ENCODE results near the gene CTNNB1.
"Not testable (repeated sequence)": the region's sequence is repeated elsewhere in the genome, so short reads cannot be mapped to it uniquely, and the experiment has no call there.

Gene CTNNB1

DNA sequence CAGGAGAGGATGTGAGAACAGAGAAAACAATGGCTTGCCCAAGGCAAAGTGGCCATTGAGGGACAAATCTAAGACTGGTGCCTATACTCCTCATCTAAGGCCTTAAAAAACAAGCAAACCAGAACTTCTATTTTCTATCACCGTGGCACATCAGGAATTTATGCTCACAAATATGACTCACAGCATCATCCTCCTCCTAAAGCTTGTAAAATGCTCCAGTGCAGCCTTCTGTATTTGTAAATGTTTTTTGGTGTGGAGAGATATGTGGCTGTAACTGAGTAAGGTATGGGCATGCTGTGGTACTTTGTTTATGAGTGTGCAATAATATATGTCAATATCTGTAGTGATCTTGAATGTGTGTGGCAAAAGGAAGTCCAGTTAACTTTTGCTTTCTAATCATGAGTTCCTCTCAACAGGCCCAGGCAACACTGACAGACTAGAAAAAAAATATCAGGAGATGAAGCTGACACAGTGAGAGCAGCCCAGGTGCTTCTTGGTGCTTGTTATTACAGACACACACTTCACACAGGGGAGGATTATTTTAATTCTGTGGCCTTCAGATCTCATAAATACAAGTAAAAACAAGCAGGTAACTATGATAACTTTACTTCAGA is 60.3 kb downstream of the CTNNB1 start:
- no peak for DNase-seq

DNA sequence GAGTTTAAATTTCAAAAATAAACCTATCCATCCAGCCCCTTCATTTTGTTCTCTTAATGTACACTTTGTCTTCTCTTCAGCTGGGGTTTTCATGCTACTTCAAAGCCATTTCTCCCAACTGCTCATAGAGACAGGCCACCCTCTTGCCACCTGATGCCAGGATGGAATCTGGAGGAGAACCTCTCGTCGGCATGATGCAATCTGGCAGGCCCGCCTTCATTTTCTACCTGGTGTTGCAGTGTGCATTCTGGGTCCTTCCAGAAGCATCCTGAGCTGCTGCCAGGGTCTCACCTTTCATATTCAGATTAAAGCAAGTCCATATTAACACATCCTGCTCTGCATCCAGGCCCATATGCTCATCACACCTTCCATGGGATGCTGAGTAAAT is 60.8 kb downstream of the CTNNB1 start:
- DNase-seq = no peak

DNA sequence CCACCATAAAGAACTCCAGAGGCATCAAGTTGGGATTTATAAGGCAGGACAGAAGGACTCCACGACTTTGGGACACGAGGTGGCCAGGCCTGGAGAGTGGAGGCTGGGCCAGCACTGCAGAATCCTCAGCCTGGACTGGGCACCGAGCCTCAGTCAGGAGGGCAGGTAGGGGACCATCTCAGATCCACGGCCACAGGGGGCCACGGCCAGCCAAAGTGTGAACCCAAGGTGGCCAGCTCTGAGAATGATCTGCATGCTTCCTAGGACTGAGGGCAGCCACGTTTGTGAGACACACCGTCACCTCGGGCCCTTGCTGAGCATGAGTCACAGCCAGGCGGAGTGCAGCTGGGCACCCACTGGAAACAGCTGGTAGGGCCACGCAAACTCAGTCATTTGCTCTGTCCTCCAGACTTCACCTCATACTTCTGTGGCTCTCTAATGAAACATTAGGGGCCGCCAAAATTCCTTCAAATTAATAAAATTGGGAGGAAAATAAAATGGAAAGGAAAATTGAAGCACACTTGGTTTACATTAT is 65.8 kb downstream of the CTNNB1 start:
- no peak for DNase-seq

DNA sequence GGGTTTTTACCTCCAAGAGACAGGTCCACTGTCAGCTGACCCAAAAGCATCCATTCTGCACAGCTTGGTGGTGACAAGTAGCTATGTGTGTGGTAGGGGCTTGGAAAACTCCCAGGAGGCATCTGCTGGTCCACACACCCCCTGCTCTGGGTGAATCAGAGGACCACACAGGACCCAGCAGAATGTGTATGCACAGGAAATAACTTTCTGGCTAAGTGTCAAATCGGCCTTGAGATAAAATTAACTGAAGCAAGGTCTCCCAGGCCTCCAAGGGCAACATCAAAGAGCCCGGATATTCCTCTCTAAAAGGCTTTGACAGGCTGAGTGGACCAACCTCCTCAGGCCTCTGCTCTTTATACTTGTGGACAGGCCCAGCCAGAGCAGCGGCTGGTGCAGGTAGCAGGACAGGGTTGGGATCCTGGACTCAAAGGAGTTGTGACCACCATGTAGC is 66.5 kb downstream of the CTNNB1 start:
- DNase-seq = no peak

DNA sequence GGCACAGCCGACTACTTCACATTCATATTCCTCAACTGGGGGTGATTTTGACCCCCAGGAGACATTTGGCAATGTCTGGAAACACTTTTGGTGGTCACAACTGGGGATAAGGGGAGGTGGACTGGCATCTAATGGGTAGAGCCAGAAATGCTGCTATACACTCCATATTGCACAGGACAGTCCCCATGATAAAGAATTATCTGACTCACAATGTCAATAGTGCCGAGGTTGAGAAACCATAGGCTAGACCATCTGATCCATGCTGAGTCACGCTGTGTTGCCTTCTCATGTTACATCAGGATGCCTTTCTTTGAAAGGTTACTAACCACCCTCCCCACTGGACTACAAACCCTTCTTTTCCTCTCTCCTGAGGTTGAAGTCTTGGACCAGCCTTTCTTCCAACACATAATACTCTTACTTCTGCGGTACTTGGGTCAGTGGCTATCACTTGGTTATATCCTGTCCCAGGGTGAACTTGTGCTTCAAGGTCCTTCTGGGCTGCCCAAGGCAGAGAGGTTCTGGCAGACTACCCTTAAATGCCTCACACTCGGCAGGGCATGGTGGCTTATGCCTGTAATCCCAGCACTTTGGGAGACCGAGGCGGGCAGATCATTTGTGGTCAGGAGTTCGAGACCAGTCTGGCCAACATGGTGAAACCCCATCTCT is 68.8 kb downstream of the CTNNB1 start:
- DNase-seq = no peak

DNA sequence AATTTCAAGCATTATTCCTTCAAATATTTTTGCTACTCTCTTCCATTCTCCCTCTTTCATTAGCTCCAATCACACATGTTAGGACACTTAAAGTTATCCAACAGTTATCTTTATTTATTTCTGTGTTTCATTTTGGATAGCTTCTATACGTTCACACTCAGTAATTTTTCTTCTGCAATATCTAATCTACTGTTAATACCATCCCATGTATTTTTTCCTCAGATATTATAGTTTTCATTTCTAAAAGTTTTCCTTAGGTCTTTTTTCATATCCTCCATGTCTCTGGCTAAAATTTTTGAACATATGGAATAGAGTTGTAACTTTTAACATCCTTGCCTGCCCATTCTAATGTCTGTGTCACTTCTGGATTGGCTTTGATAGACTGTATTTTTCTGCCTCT is 73.4 kb downstream of the CTNNB1 start:
- no peak for DNase-seq

DNA sequence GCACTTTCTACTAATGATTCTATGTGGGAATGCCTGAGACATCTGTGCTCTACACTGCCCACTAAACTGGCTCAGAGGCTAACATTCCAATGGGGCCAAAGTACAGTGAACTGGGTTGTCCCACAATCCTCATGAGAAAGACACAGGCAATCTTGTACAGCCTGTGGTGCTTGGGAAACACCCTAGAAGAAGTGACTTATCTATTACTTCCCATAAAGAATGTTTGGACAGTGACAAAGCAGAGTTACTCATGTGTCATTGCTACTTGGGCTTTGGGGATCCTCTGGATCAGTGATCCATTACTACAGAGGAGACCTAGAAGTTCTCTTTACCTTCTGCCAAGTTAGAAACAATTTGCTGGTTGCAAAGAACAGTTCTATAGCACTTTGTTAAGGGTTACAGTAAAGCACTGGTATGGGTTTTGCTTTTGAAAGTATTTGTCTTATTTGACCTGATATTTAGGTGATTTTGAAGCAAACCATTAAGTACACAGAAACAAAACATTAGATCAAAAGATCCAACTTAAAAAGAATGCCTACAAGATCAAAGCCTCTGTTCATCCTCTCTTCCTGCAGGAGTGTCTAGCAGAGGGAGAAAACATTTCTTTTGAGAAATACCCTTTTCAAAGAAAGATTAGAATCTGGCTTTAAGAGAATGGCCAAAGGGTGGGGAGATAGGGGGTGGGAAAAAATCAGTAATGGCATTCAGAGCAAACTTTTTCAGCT is 75.8 kb downstream of the CTNNB1 start:
- no peak for DNase-seq

DNA sequence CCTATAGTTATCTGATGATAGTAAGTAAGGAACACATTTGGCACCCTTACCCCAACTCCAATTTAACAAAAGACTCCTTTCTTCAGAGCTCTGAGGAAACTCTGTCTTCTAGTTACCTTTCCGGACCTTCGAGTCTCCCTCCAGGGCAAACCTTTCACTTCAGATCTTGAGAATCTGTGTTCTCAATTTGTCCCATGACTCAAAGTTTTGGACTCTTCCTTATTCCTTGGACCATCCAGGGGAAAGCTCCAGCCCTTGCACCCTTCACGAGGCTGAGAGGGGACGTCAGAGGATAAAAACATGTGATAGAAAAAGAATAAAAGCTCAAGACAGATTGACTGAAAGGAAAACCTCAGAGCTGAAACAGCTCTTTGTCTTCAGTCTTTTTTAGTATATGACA is 76.9 kb downstream of the CTNNB1 start:
- no peak for DNase-seq

DNA sequence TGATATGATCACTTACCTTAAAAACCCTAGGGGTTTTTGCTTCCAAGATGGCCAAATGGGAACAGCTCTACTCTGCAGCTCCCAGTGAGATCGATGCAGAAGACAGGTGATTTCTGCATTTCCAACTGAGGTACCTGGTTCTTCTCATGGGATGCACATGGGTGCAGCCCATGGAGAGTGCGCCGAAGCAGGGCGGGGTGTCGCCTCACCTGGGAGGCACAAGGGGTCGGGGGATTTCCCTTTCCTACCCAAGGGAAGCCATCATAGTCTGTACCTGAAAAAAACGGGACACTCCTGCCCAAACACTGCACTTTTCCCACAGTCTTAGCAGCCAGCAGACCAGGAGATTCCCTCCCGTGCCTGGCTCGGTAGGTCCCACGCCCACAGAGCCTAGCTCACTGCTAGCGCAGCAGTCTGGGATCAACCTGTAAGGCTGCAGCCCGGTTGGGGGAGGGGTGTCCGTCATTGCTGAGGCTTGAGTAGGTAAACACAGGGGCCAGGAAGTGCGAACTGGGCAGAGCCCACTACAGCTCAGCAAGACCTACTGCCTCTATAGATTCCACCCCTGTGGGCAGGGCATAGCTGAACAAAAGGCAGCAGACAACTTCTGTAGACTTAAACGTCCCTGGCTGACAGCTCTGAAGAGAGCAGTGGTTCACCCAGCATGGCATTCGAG is 78.6 kb downstream of the CTNNB1 start:
- no peak for DNase-seq

DNA sequence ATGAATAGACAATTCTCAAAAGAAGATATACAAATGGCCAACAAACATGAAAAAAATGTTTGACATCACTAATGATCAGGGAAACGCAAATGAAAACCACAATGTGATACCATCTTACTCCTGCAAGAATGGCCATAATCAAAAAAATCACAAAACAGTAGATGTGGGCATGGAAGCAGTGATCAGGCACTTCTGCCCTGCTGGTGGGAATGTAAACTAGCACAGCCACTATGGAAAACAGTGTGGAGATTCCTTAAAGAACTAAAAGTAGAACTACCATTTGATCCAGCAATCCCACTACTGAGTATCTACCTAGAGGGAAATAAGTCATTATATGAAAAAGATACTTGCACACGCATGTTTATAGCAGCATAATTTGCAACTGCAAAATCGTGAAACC is 85.6 kb downstream of the CTNNB1 start:
- DNase-seq = not testable (repeated sequence)

DNA sequence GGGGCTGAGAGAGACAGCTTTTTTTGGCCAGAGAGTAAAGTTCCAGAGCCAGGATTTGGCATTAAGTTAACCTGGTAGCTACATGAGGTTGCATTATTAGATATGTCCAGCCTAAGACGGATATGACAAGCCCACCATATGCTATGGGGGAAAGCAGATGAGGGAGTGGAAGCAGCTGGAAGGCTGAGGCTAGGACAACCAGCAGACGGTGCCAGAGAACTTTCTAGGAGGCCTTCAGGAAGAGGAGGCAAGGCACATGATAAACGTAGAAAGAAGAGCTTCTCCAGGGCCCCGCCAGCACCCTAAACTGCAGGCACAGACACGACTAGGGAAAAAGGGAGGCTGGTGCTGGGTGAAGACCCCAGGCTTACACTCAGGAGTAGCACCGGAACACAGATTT is 87.0 kb downstream of the CTNNB1 start:
- DNase-seq = no peak

DNA sequence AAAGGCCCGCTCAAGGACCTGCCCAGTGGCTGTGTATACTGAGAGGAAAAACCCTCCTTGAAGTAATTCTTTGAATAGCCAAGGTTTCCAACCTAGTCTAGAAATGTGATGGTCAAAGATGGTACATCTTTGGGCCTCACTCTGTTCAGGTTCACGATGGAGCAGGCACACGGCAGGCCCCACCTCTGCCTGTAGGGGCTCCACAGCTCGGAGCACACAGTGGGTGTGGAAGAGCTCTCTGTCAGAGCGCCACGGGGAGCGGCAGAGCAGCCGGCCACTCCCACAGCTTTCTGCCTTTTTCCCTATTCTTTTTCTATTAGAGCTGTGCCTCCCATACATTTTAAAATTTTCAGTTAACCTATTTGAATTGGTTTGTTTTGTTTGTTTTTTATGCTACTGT is 89.5 kb downstream of the CTNNB1 start:
- no peak for DNase-seq

Data from NCI-H446 (cell line).